Right ventricle myocardium inferior (tissue), 1 donor: ENCODE data around the gene ZNF236. TPM values are rescaled to one million over a fixed set of nuclear protein-coding genes. Genes with fewer than 3 reads are reported as not detected.

ENCODE experiments used
- ATAC-seq: fragments of 200-7000 bp; cut with Tn5 transposase; one replicate; pipeline ENCODE4 v1.9.1; 2020; ENCODE audit warnings: mild to moderate bottlenecking, moderate library complexity
- DNase-seq: peaks from one replicate; pipeline ENCODE4 v3.0.0; 2021; ENCODE audit errors: missing footprints
- intact Hi-C: fragments of 100-400 bp; cut with DNase I; formaldehyde crosslinking; loops from one replicate; pipeline ENCODE4 v1.11.0; 2022
- total RNA-seq: library from RNA; stranded (reverse); fragmentation: NEBNext Ultra II Directional; extraction: Animal tissue kit (Norgen Biotek cat#: 25700); gene quantifications from one replicate; pipeline ENCODE4 v1.2.1, GENCODE V29; 2021
- donor health status: DM: no; HTN: yes; CAD: no; lungs with severe emphysema.

ZNF236 gene
- total RNA-seq, 1 donor from 2014 or later, result 10.9 TPM

- intact Hi-C loops, result no loop called here
- ATAC-seq (no peak), DNase-seq (no peak)
Measured at GRCh38 chr18:76846217-76846616, 23.9 kb downstream of the ZNF236 start.

DNA sequence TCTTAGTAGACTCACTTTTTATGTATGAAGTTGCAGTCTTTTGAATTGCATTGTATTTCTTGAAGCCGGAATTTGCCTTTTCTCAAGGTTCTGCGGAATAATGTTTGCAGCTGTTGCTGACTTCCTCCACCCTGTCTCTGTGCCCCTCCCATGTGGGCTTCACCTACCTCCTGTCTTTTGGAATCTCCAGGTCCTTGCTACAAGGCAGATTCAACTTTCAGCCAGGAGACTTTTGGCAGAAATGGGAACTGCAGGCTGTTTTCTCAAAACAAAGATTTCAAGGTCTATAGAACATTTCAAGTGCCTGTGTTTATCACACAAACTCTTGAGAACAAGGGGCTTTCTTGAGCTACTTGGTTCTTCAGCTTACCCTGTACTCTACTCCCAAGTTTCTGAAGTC lies 25.6 kb downstream of the ZNF236 start:
- no peak for ATAC-seq
- intact Hi-C loops, result no loop called here
- DNase-seq, result no peak

DNA sequence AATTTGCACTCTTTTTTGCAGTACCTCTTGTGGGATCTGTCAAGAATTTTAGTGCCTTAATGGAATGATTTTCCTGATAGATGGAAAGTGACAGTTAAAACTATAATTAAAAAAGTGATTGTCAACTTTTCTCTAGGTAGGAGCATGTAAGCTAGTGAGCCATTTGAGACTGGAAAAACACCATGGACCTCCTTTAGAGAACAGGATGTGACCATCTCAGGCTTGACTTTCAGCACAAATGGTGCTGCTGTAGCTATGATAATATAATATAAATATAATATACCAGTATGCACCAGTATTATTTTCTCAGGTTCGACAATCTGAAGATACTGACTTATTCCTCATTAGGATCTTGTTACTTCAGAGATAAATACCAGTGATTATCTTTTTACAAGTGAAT lies 27.8 kb downstream of the ZNF236 start:
- intact Hi-C loops, result no loop called here
- ATAC-seq (no peak), DNase-seq (no peak)

DNA sequence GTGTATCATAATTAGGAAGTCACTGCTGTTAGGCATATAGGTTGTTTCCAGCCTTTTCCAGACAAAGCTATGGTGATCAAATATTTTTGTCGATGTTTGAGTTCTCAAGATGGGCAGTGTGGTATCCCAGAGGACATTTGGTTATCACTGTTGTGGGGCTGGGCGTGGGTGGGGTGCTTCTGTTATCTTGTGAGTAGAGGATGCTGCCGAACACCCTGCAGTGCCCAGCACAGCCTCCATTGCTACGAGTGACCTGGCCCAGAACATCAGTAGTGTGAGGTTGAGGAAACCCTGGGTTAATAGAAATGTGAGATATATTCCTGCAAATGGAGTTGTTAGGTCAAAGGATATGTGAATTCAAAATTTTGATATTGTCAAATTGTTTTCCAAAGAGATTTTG lies 33.2 kb downstream of the ZNF236 start:
- intact Hi-C loops, result no loop called here
- DNase-seq (no peak), ATAC-seq (no peak)

- ATAC-seq, result no peak
- intact Hi-C loops, result no loop called here
Measured at GRCh38 chr18:76857476-76857875, 35.1 kb downstream of the ZNF236 start.

DNA sequence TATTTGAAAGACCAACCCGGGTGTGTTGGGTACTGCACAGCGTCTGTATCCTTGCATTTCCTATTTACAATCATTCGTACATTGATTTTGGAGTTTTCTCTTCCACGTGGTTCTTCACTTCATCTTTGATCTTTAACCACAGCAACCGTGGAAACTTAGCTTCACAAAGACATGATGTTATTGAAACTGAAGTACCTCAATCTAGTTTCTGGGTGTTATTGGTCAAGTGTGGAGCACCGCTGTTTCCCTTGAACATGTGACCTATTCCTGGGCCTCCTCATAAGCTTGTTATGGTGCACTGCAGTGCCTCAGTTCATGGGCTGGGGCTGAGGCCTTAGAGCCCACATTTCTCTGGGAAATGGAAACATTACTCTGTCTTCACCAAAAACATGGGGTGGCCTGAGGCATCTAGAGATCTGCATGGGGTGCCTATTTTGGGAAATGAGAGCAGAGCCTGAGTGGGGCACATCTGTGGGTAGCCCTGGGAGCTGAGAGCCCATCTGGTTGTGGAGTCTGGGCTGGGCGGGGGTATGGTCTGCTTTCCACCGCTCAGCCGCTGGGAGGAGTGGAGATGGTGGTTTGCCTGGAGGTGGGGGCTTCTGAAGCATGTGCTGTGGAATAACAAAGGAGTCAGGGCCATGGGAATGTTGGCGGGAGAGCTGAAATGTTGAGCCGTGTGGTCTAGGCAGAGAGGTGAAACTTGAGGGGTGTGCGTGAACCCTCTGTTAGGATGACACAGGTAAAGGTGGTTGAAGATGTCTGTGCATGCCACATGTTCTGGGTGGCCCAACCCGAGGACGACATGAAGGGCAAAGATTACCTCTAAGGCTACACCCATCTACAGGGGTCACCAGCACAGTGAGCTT lies 37.4 kb downstream of the ZNF236 start:
- intact Hi-C loops, result no loop called here
- DNase-seq (no peak), ATAC-seq (no peak)

More at GRCh38 chr18:76857476-76857875, 35.1 kb downstream of the ZNF236 start:
- no peak for DNase-seq

DNA sequence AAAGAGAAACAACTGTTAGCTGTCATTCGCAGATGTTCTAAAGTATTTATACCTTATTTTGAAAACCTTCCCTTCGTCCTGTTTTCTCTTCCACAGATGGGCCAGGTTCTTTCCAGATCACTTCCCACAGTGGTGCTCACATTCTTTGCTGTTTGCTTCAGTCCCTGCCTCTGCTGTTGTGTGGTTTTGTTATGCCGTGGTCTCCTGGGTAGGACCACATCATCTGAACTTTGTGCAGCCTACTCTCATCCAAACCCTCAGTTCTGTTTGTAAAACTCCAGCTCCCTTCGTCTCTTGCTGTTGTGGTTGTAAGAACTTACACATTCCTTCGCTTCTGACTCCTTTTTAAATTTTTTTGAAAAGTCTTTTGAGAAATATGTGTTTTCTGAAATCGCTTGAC lies 38.1 kb downstream of the ZNF236 start:
- intact Hi-C loops, result no loop called here

DNA sequence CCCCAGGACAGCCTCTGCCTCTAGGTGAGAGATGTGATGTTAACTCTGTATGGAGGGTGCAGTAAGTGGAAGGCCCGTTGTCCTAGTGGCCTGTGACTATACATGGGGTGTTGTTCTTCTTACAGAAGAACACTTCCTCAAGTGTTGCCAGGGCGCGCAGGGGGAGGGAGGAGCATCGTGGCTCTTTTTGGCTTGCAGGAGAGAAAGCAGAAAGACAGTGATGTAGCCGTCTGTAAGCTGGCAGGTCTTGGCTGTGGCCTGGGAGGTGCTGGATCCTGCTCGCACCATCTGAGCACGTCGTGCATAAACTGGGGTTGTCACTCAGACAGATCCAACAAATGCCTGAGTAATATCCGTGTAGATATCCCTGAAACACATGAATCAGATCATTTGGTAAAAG lies 44.3 kb downstream of the ZNF236 start:
- no peak for ATAC-seq
- intact Hi-C loops, result no loop called here
- DNase-seq, result no peak

More for the DNA sequence above, 38.1 kb downstream of the ZNF236 start:
- ATAC-seq, result no peak
- no peak for DNase-seq

GRCh38 chr18:76873311-76873710 lies 51.0 kb downstream of the ZNF236 start:
- DNase-seq, result no peak
- no peak for ATAC-seq
- intact Hi-C loops, result loop anchor here (5.0 kb wide), 1 partner anchor 71 kb away; no protein-coding TSS in a partner anchor

DNA sequence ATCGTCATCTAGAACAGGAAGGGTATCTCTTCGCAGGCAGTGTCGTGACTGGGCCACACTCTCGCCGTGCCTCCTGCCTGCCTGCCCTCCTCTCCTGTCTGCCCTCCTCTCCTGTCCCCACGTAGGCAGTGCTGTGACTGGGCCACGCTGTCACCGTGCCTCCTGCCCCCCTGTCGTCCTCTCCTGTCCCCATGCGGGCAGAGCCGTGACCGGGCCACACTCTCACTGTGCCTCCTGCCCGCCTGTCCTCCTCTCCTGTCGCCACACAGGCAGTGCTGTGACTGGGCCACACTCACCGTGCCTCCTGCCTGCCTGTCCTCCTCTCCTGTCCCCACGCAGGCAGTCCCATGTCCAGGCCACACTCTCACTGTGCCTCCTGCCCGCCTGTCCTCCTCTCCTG lies 51.4 kb downstream of the ZNF236 start:
- intact Hi-C loops, result loop anchor here (5.0 kb wide), 1 partner anchor 71 kb away; no protein-coding TSS in a partner anchor
- no peak for DNase-seq
- no peak for ATAC-seq

GRCh38 chr18:76874642-76875389 lies 52.5 kb downstream of the ZNF236 start:
- ATAC-seq (no peak), DNase-seq (no peak)
- intact Hi-C loops, result loop anchor here (5.0 kb wide), 1 partner anchor 73 kb away; no protein-coding TSS in a partner anchor

DNA sequence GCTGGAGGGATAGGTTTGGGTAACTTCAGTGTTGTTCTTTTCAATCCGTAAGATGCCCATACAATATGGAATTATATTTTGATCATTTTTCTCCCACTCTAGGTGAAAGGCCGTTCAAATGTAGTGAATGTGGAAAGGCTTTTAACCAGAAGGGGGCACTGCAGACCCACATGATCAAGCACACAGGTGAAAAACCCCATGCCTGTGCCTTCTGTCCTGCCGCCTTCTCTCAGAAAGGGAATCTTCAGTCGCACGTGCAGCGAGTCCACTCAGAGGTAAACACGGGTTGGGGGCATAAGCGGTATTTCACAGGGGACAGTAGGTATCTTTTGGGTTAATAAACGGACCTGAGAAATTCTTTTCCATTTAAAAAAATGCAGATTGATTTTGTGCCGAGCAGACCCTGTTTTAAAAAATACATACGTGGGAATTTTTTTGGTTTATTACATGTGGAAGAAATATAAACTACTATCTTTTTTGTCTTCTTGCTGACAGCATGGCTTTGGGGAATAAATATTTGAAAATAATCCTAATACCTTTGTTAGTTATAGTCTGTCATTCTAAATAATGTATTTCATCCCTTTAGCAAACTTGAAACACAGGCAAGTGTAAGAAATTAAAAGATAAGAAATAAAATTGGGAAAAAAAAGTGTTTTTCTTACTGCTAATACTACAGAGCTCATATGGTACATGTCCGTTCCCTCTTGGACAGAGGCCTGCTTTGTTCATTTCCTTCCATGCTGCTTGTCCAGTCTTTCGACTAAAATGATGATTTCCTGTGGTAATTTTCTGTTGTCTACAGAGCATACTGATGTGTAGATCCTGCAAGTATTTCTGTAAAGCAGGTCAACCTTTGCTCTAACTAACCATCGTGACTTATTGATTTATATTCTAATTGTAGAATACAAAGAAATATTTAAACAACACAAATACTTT lies 53.3 kb downstream of the ZNF236 start:
- no peak for ATAC-seq
- intact Hi-C loops, result no loop called here
- DNase-seq, result no peak

GRCh38 chr18:76878426-76878825 lies 56.1 kb downstream of the ZNF236 start:
- no peak for ATAC-seq
- intact Hi-C loops, result no loop called here
- no peak for DNase-seq

DNA sequence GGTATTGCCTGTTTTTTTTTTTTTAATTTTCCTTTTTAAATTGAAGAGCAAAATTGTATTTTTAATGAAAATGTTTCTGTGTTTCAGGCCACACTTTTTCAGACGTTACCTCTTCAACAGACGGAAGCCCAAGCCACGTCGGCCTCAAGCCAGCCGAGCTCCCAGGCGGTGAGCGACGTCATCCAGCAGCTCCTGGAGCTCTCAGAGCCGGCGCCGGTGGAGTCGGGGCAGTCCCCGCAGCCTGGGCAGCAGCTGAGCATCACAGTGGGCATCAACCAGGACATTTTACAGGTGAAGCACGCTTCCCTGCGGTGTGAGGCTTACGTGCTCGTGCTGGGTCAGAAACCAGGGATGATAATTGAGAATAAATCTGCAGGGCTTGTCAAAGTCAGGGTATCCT lies 57.7 kb downstream of the ZNF236 start:
- no peak for ATAC-seq
- DNase-seq, result no peak
- intact Hi-C loops, result no loop called here

- ATAC-seq, result no peak
- no peak for DNase-seq
- intact Hi-C loops, result no loop called here
Measured at GRCh38 chr18:76881744-76882143, 59.4 kb downstream of the ZNF236 start.

DNA sequence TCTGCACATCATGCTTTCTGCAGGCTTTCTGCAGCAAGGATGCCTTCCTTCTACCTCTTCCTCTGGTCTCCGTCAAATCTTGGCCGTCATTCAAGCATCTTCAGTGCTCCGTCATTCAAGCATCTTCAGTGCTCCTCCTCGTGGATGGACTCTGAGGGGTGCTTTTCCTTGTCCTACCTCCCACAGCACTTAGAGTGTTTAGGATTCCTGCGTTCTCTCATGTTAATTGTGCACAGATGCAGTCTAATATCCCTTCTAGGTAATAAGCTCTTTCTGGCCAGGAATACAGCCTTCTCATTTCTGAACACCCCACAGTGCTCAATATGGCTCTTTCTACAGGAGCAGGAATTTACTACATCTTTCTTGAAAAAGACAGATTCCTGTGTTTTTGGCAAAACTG lies 59.8 kb downstream of the ZNF236 start:
- ATAC-seq, result no peak
- no peak for DNase-seq
- intact Hi-C loops, result no loop called here

DNA sequence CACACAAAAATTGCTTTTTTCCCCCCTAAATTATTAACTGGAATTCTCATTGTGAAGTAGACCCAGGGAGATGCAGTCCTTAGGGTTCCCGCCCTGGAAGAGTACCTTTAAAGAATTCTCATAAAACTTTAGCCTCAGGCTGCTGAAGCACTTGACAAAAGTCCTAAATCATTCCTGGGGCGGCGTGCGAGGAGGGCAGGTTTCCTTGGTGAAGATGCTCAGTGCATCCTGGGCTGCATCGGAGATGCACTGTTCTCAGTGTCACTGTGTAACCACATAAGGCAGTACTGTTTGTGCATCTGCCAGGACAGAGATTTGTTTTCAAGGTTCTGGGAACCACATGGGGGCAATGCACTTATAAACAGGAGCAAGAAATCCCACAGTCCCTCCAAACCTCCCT lies 62.6 kb downstream of the ZNF236 start:
- no peak for ATAC-seq
- intact Hi-C loops, result no loop called here
- no peak for DNase-seq

DNA sequence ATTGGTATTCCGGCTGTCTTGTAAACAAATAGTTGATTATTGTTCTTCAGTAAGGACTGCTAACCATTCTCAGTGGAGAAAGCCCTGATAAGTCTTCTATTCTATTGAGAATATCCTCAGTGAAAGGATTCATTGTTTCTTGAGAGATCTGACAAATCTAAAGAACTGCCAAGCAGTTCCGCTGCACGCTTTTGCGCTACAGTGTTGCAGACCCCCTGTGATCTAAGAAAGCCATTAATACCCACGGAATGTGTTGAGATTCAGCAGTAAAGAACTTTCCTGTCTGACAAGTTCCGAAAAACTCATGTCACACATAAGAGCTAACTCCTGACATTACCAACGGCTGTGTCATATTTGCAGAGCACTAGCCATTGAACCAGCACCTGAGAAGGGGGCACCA lies 63.8 kb downstream of the ZNF236 start:
- intact Hi-C loops, result no loop called here
- DNase-seq, result no peak
- no peak for ATAC-seq

GRCh38 chr18:76889091-76889699 lies 66.8 kb downstream of the ZNF236 start:
- intact Hi-C loops, result no loop called here
- DNase-seq, result no peak
- no peak for ATAC-seq
